ENCODE measurements around the gene IL15RA.

The IL15RA gene

GRCh38 chr10:5976512-5977470, 552 bp downstream of the IL15RA start:
- H3K9me2 ChIP-seq (replicated peaks; ENCODE audit: insufficient read depth, low read length) = no peaks in the 10 kb centered on the region
- peak overlapping the region; percentile 94 for H2AFZ ChIP-seq (ENCODE audit: low read depth, low read length, severe bottlenecking)
- H3K27me3 ChIP-seq (ENCODE audit: low read length) = no peaks in the 10 kb centered on the region
- H4K20me1 ChIP-seq (ENCODE audit: low read depth, low read length) = no peaks in the 10 kb centered on the region
- H3K4me2 ChIP-seq (ENCODE audit: low read depth, low read length, poor library complexity, severe bottlenecking) = peak overlapping the region; percentile 69
- no peaks in the 10 kb centered on the region for H3K79me2 ChIP-seq (ENCODE audit: insufficient read depth, low read length)
- no peaks in the 10 kb centered on the region for H3K36me3 ChIP-seq (ENCODE audit: low read length)
- no peaks in the 10 kb centered on the region for H3F3A ChIP-seq (ENCODE audit: insufficient read depth)
- H3K9me3 ChIP-seq (ENCODE audit: insufficient read depth, low read length) = no peaks in the 10 kb centered on the region
- peak overlapping the region; percentile 60 for H3K9ac ChIP-seq (ENCODE audit: low read length)
- no peak overlapping the region for H3K27ac ChIP-seq (ENCODE audit: low read depth, low read length)
- no peak for TF ChIP-seq EZH2phosphoT487 (conservative IDR thresholded peaks at IDR 0.05; ENCODE audit: low read length)
- no peak for TF ChIP-seq CTCF (IDR thresholded peaks at IDR 0.05; ENCODE audit: insufficient read depth, low read length, poor library complexity, severe bottlenecking)
- H3K4me3 ChIP-seq (ENCODE audit: insufficient read depth, low read length, poor library complexity, severe bottlenecking) = peak overlapping the region; percentile 93

GRCh38 chr10:5975641-5976473, 1.5 kb downstream of the IL15RA start:
- H3K4me2 ChIP-seq (ENCODE audit: low read depth, low read length, poor library complexity, severe bottlenecking) = no peak overlapping the region
- H3K79me2 ChIP-seq (ENCODE audit: insufficient read depth, low read length) = no peaks in the 10 kb centered on the region
- H3K36me3 ChIP-seq (ENCODE audit: low read length) = no peaks in the 10 kb centered on the region
- H3K9me2 ChIP-seq (replicated peaks; ENCODE audit: insufficient read depth, low read length) = no peaks in the 10 kb centered on the region
- no peaks in the 10 kb centered on the region for H4K20me1 ChIP-seq (ENCODE audit: low read depth, low read length)
- no peak overlapping the region for H2AFZ ChIP-seq (ENCODE audit: low read depth, low read length, severe bottlenecking)
- no peak for TF ChIP-seq CTCF (IDR thresholded peaks at IDR 0.05; ENCODE audit: insufficient read depth, low read length, poor library complexity, severe bottlenecking)
- TF ChIP-seq EZH2phosphoT487 (conservative IDR thresholded peaks at IDR 0.05; ENCODE audit: low read length) = no peak
- H3F3A ChIP-seq (ENCODE audit: insufficient read depth) = no peaks in the 10 kb centered on the region
- H3K4me3 ChIP-seq (ENCODE audit: insufficient read depth, low read length, poor library complexity, severe bottlenecking) = no peak overlapping the region
- no peaks in the 10 kb centered on the region for H3K9me3 ChIP-seq (ENCODE audit: insufficient read depth, low read length)
- H3K27ac ChIP-seq (ENCODE audit: low read depth, low read length) = no peak overlapping the region
- no peaks in the 10 kb centered on the region for H3K27me3 ChIP-seq (ENCODE audit: low read length)
- H3K9ac ChIP-seq (ENCODE audit: low read length) = no peak overlapping the region

GRCh38 chr10:5973069-5973468, 4.3 kb downstream of the IL15RA start:
- Histone ChIP-seq H3F3A (ENCODE audit: insufficient read depth) (no peaks in the 10 kb centered on the region), H2AFZ (ENCODE audit: low read depth, low read length, severe bottlenecking) (no peak overlapping the region), H3K27ac (ENCODE audit: low read depth, low read length) (no peak overlapping the region), H3K36me3 (ENCODE audit: low read length) (no peaks in the 10 kb centered on the region), H4K20me1 (ENCODE audit: low read depth, low read length) (no peaks in the 10 kb centered on the region), H3K27me3 (ENCODE audit: low read length) (no peaks in the 10 kb centered on the region), H3K9ac (ENCODE audit: low read length) (no peak overlapping the region), H3K4me3 (ENCODE audit: insufficient read depth, low read length, poor library complexity, severe bottlenecking) (no peak overlapping the region), H3K79me2 (ENCODE audit: insufficient read depth, low read length) (no peaks in the 10 kb centered on the region), H3K4me2 (ENCODE audit: low read depth, low read length, poor library complexity, severe bottlenecking) (no peak overlapping the region), H3K9me3 (ENCODE audit: insufficient read depth, low read length) (no peaks in the 10 kb centered on the region), H3K9me2 (replicated peaks; ENCODE audit: insufficient read depth, low read length) (no peaks in the 10 kb centered on the region)
- TF ChIP-seq EZH2phosphoT487 (conservative IDR thresholded peaks at IDR 0.05; ENCODE audit: low read length) (no peak), CTCF (IDR thresholded peaks at IDR 0.05; ENCODE audit: insufficient read depth, low read length, poor library complexity, severe bottlenecking) (no peak)
